Measurements from ENCODE around the gene PCDH10.

- no peak for TF ChIP-seq POLR2A (IDR thresholded peaks at IDR 0.05; ENCODE audit: low read depth, low read length)
- no peak for TF ChIP-seq POLR2AphosphoS5 (IDR thresholded peaks at IDR 0.05; ENCODE audit: low read depth, low read length)
These were observed 18.9 kb upstream of the PCDH10 start for GRCh38 chr4:133130171-133130570.
